Stomach smooth muscle (tissue), 2 donors: ENCODE measurements around the gene SPECC1.
"Not testable (repeated sequence)": the region's sequence is repeated elsewhere in the genome, so short reads cannot be mapped to it uniquely, and the experiment has no call there.

Experiments used
- H3K27ac ChIP-seq: one replicate; pipeline ENCODE4 v1.7.0; 2013; ENCODE audit warnings: mild to moderate bottlenecking, low read length, inconsistent platforms
- H3K27me3 ChIP-seq, 2 donors: one replicate each; pipeline ENCODE4 v1.7.0; 2013; ENCODE audit warnings: low read length in 2 of 2; ENCODE audit not compliant: insufficient read depth in 2 of 2, control insufficient read depth in 1 of 2
- H3K36me3 ChIP-seq, 2 donors: one replicate each; pipeline ENCODE4 v1.7.0; 2013; ENCODE audit warnings: low read length in 2 of 2; ENCODE audit not compliant: control insufficient read depth in 2 of 2, insufficient read depth in 2 of 2
- H3K4me1 ChIP-seq: one replicate; pipeline ENCODE4 v1.7.0; 2013; ENCODE audit warnings: low read length; ENCODE audit not compliant: control insufficient read depth, insufficient read depth
- H3K4me3 ChIP-seq, 2 donors: one replicate each; pipeline ENCODE4 v1.7.0; 2013; ENCODE audit warnings: low read length in 2 of 2
- H3K9ac ChIP-seq, 2 donors: one replicate each; pipeline ENCODE4 v1.7.0; 2013; ENCODE audit warnings: low read length in 2 of 2, mild to moderate bottlenecking in 1 of 2
- H3K9me3 ChIP-seq, 2 donors: one replicate each; pipeline ENCODE4 v1.7.0; 2013; ENCODE audit warnings: low read length in 2 of 2; ENCODE audit not compliant: control insufficient read depth in 2 of 2
- donor health status: healthy.
- donor health status: Pancreatic carcinoma.

SPECC1 gene

GRCh38 chr17:20314834-20315233 lies 305.7 kb downstream of the SPECC1 start:
- H3K4me1 ChIP-seq = no peaks in the 10 kb centered on the region
- H3K36me3 ChIP-seq = no peaks in the 10 kb centered on the region
- H3K27ac ChIP-seq = no peak overlapping the region

GRCh38 chr17:20315311-20315710 lies 306.2 kb downstream of the SPECC1 start:
- Histone ChIP-seq H3K4me3 (no peak overlapping the region), H3K27me3 (no peaks in the 10 kb centered on the region), H3K27ac (no peak overlapping the region), H3K36me3 (no peaks in the 10 kb centered on the region), H3K4me1 (no peaks in the 10 kb centered on the region), H3K9me3 (no peaks in the 10 kb centered on the region), H3K9ac (no peak overlapping the region)

More at GRCh38 chr17:20314834-20315233, 305.7 kb downstream of the SPECC1 start:
- H3K27me3 ChIP-seq = no peaks in the 10 kb centered on the region
- no peak overlapping the region for H3K4me3 ChIP-seq
- no peak overlapping the region for H3K9ac ChIP-seq
- no peaks in the 10 kb centered on the region for H3K9me3 ChIP-seq

- Histone ChIP-seq H3K4me3 (no peak overlapping the region), H3K9ac (no peak overlapping the region), H3K27ac (no peak overlapping the region)
These were observed 306.7 kb downstream of the SPECC1 start for GRCh38 chr17:20315821-20316220.

GRCh38 chr17:20320535-20321229 lies 311.5 kb downstream of the SPECC1 start:
- H3K4me3 ChIP-seq = peak overlapping the region in 1 of 2 donors; percentile 29
- not testable (repeated sequence) for H3K27ac ChIP-seq, H3K36me3 ChIP-seq, H3K9me3 ChIP-seq, H3K27me3 ChIP-seq, H3K9ac ChIP-seq, H3K4me1 ChIP-seq

More at GRCh38 chr17:20315821-20316220, 306.7 kb downstream of the SPECC1 start:
- no peaks in the 10 kb centered on the region for H3K9me3 ChIP-seq
- no peaks in the 10 kb centered on the region for H3K27me3 ChIP-seq
- no peaks in the 10 kb centered on the region for H3K36me3 ChIP-seq
- H3K4me1 ChIP-seq = no peaks in the 10 kb centered on the region

- H3K9ac ChIP-seq, H3K27me3 ChIP-seq, H3K27ac ChIP-seq, H3K36me3 ChIP-seq, H3K9me3 ChIP-seq, H3K4me3 ChIP-seq, H3K4me1 ChIP-seq: not testable (repeated sequence)
These were observed 312.2 kb downstream of the SPECC1 start for GRCh38 chr17:20321357-20321756.

GRCh38 chr17:20327739-20328138 lies 318.6 kb downstream of the SPECC1 start:
- H3K27ac ChIP-seq, H3K27me3 ChIP-seq, H3K9ac ChIP-seq, H3K4me1 ChIP-seq, H3K9me3 ChIP-seq, H3K36me3 ChIP-seq, H3K4me3 ChIP-seq: not testable (repeated sequence)

- not testable (repeated sequence) for H3K4me3 ChIP-seq, H3K27ac ChIP-seq, H3K27me3 ChIP-seq, H3K9me3 ChIP-seq, H3K4me1 ChIP-seq, H3K9ac ChIP-seq, H3K36me3 ChIP-seq
These were observed 342.2 kb downstream of the SPECC1 start for GRCh38 chr17:20351405-20351804.

- not testable (repeated sequence) for H3K9me3 ChIP-seq, H3K27ac ChIP-seq, H3K27me3 ChIP-seq, H3K4me1 ChIP-seq, H3K36me3 ChIP-seq, H3K4me3 ChIP-seq, H3K9ac ChIP-seq
These were observed 343.4 kb downstream of the SPECC1 start for GRCh38 chr17:20352567-20352966.

GRCh38 chr17:20363846-20364245 lies 354.7 kb downstream of the SPECC1 start:
- not testable (repeated sequence) for H3K9ac ChIP-seq, H3K27ac ChIP-seq, H3K27me3 ChIP-seq, H3K9me3 ChIP-seq, H3K36me3 ChIP-seq, H3K4me1 ChIP-seq, H3K4me3 ChIP-seq
